ENCODE data around the gene CIDEB.
A peak's percentile ranks its signal among the peaks of the same experiment; 100 is the strongest.

The CIDEB gene

DNA sequence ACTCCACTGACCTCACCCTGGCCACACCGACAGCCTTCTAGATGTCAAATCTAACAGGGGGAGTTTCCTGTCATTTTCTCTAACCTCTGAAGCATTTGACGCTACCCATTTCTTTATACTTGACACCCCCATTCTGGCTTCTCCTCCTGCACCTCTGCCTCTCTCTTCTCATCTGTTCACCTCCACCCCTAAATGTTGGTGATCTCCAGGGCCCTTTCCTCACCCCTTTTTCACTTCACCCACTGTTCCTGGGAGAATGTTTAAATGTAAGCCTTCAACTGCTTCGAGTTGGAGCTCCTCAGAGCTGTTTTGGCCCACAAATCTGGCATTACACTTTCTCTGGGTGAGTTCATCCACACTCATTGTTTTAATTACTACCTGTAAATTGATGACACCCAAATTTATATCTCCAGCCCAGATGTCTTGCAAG, 35.9 kb downstream of the CIDEB start:
- Histone ChIP-seq H3K4me3 (peak overlapping the region; percentile 91), H3K27ac (no peak overlapping the region), H3K9me3 (ENCODE audit: low read depth, low read length) (no peaks in the 10 kb centered on the region), H3K36me3 (ENCODE audit: insufficient read depth, low read length) (no peaks in the 10 kb centered on the region), H3K9ac (ENCODE audit: insufficient read length) (peak overlapping the region; percentile 98)
- DNase-seq (ENCODE audit: low read depth, low spot score): no peak
- TF ChIP-seq FOXP2 (optimal IDR thresholded peaks at IDR 0.05; ENCODE audit: control extremely low read depth, extremely low read length, insufficient read depth) (no peak), POLR2AphosphoS5 (IDR thresholded peaks at IDR 0.05; ENCODE audit: borderline replicate concordance, low read depth, low read length) (no peak), EZH2 (IDR thresholded peaks at IDR 0.05) (no peak)

DNA sequence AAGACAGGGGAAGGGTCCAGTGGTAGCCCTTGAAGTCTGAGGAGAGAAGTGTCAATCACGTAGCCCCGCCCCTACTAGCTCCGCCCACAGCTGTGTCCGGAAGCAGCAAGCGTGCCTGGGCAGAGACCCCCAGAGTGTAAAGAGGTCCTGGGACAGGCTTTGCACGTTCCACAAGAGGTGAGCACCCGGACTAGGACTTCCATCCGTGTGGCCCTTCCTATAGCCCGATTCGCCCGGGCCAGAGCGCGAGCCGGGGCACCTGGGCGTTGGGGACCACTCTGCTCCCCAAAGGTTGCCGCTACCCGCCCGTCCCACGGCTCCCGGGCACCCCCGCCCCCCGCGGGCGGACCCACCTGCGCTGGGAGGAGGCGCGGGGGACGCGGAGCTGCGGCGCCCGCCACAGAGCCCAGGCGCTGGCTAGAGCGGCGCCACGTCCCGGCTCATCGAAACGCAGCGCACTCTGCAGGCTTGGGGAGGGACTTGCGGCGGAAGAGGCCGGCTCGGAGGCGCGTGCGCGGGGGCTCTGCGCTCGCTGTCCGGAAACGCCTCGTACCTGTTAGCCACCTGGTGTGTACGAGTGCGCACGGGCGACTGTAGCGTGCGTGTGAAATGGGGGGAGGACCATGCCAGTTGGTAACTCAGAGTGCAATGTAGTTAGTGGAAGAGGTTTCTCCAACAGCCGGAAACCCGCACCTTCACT, 36.5 kb downstream of the CIDEB start, which contains the start of gene RABGGTA:
Gene RABGGTA, minus strand, starts transcription at position 464 of the 700 bp plus-strand sequence. CDS start 482 bp downstream, outside the sequence.
- Histone ChIP-seq H3K27ac (peak within 1 kb of the TSS; percentile 94), H3K36me3 (ENCODE audit: insufficient read depth, low read length) (no peaks in the 10 kb centered on the region), H3K9ac (ENCODE audit: insufficient read length) (peak within 1 kb of the TSS; percentile 98), H3K4me3 (peak within 1 kb of the TSS; percentile 91), H3K9me3 (ENCODE audit: low read depth, low read length) (no peaks in the 10 kb centered on the region)
- peak; percentile 80 for TF ChIP-seq POLR2AphosphoS5 (IDR thresholded peaks at IDR 0.05; ENCODE audit: borderline replicate concordance, low read depth, low read length)
- no peak for TF ChIP-seq EZH2 (IDR thresholded peaks at IDR 0.05)
- peak; percentile 79 for TF ChIP-seq FOXP2 (optimal IDR thresholded peaks at IDR 0.05; ENCODE audit: control extremely low read depth, extremely low read length, insufficient read depth)
- DNase-seq (ENCODE audit: low read depth, low spot score): peak; percentile 18

DNA sequence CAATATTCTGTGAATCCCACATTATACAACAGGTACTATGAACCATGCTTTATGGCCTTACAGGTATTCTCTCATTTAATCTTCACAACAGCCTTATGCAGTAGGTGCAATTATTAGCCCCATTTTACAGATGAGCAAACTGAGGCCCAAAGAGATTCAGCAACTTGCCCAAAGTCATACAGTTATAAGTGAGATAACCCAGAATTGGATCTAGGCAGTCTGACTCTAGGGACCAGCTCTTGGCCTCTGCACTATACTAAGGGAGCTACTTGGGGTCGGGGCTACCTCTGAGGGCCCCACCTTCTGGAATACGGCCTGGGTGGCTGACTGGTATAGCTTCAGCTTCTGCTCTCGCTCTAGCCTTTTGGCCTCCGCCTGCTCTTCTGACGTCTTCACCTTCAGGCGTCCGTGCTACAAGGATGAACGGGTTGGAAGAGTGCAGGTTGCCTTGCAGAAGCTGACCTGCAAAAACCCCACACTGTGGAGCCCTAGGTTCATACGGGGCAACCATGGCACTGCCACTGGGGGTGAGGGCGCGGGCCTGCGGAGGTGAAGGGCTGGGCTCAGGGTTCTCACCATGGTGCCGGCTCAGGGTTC, 37.1 kb downstream of the CIDEB start:
- H3K9me3 ChIP-seq (ENCODE audit: low read depth, low read length): no peaks in the 10 kb centered on the region
- H3K4me3 ChIP-seq: peak overlapping the region; percentile 91
- DNase-seq (ENCODE audit: low read depth, low spot score): no peak
- TF ChIP-seq POLR2AphosphoS5 (IDR thresholded peaks at IDR 0.05; ENCODE audit: borderline replicate concordance, low read depth, low read length) (no peak), FOXP2 (optimal IDR thresholded peaks at IDR 0.05; ENCODE audit: control extremely low read depth, extremely low read length, insufficient read depth) (no peak), EZH2 (IDR thresholded peaks at IDR 0.05) (no peak)
- no peaks in the 10 kb centered on the region for H3K36me3 ChIP-seq (ENCODE audit: insufficient read depth, low read length)
- H3K9ac ChIP-seq (ENCODE audit: insufficient read length): peak overlapping the region; percentile 98
- H3K27ac ChIP-seq: peak overlapping the region; percentile 94

DNA sequence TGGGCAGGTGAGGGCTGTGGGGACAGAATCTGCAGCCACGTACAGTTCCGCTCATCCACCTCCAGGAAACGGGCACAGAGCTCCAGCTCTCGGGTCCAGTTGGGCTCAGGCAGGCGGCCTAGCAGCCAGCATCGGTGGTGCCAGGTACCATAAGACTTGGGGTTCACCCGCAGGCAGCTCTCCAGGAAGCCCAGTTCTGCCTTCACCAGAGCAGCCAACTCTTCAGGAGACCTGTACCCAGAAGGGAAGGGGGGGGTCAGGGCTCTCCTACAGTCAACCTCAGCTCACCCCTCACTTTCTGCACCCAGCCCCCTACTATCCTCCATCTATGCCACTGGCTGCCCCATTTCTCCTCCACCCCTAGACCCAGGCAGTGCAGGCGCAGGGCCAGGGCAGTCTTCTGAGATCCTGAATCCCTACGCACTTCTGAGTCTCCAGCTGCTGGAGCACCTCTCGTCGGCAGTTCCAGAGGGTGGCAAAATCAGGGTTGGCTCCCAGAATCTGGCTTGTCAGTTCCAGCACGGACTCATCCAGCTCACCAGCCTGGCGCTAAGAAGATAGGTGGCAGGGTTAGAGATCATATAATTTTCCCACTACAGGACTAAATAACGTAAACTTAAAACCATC, 37.8 kb downstream of the CIDEB start:
- Histone ChIP-seq H3K9ac (ENCODE audit: insufficient read length) (no peak overlapping the region), H3K27ac (no peak overlapping the region), H3K9me3 (ENCODE audit: low read depth, low read length) (no peaks in the 10 kb centered on the region), H3K36me3 (ENCODE audit: insufficient read depth, low read length) (no peaks in the 10 kb centered on the region), H3K4me3 (no peak overlapping the region)
- TF ChIP-seq POLR2AphosphoS5 (IDR thresholded peaks at IDR 0.05; ENCODE audit: borderline replicate concordance, low read depth, low read length): no peak
- TF ChIP-seq FOXP2 (optimal IDR thresholded peaks at IDR 0.05; ENCODE audit: control extremely low read depth, extremely low read length, insufficient read depth): no peak
- TF ChIP-seq EZH2 (IDR thresholded peaks at IDR 0.05): no peak
- DNase-seq (ENCODE audit: low read depth, low spot score): no peak

DNA sequence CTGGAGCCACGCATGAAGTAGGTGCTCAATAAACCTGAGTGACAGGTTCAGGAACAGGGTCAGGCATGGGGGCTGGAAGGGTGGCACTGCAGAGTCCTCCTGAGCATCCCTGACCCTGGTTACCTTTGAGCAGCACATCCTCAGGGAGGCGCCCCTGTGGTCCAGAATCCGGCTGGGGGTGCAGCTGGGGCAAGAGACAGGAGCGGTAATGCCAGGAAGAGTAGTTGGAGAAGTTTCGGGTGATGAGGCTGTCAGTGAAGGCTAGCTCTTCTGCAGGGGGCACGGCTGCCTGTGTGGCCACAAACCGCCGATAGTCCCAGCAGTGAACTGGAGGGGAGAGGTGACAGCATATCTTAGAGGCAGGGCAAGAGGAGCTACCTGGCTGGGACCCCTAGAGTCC, 38.4 kb downstream of the CIDEB start:
- H3K4me3 ChIP-seq: no peak overlapping the region
- no peaks in the 10 kb centered on the region for H3K9me3 ChIP-seq (ENCODE audit: low read depth, low read length)
- H3K36me3 ChIP-seq (ENCODE audit: insufficient read depth, low read length): no peaks in the 10 kb centered on the region
- TF ChIP-seq EZH2 (IDR thresholded peaks at IDR 0.05) (no peak), POLR2AphosphoS5 (IDR thresholded peaks at IDR 0.05; ENCODE audit: borderline replicate concordance, low read depth, low read length) (no peak), FOXP2 (optimal IDR thresholded peaks at IDR 0.05; ENCODE audit: control extremely low read depth, extremely low read length, insufficient read depth) (no peak)
- H3K9ac ChIP-seq (ENCODE audit: insufficient read length): no peak overlapping the region
- no peak for DNase-seq (ENCODE audit: low read depth, low spot score)
- H3K27ac ChIP-seq: no peak overlapping the region

DNA sequence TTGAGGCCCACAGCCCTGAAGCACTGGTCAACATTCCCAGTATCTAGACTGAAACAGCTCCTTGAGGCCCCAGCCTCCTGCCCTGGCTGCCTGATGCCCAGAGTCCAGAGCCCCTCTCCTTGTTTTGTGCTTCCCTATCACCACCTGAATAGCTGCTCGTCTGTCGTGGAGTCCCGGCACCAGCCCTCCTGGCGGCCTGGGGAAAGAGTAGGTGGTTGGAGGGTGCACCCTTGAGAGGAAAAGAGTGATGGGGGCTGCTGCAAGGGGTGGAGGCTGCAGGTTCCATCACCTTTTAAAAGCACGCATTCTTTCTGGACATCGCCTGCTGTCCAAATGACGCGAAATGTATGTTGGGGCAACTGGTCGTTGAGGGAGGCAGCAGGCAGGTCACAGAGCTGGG, 39.6 kb downstream of the CIDEB start:
- no peak overlapping the region for H3K4me3 ChIP-seq
- no peak overlapping the region for H3K27ac ChIP-seq
- no peak overlapping the region for H3K9ac ChIP-seq (ENCODE audit: insufficient read length)
- no peaks in the 10 kb centered on the region for H3K9me3 ChIP-seq (ENCODE audit: low read depth, low read length)
- DNase-seq (ENCODE audit: low read depth, low spot score): no peak
- H3K36me3 ChIP-seq (ENCODE audit: insufficient read depth, low read length): no peaks in the 10 kb centered on the region
- TF ChIP-seq EZH2 (IDR thresholded peaks at IDR 0.05) (no peak), POLR2AphosphoS5 (IDR thresholded peaks at IDR 0.05; ENCODE audit: borderline replicate concordance, low read depth, low read length) (no peak), FOXP2 (optimal IDR thresholded peaks at IDR 0.05; ENCODE audit: control extremely low read depth, extremely low read length, insufficient read depth) (no peak)

DNA sequence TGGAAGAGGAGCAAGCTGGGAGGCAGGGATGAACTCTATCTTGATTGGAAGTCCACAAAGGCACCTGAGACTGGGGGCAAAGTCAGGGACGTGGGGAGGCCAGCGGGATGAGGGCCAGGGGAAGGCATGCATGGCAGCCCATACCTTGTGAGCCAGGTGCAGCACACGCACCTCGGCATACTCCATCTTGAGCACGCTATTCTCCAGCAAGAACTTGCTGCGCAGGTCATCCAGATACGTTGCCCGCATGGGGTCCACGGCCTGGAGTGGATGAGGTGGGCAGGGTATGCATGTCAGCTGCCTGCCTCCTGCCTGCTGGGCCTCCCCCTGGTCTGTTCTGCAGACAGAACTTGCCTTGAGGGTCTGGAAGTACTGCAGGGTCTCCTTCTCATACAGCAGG, 40.3 kb downstream of the CIDEB start:
- no peak overlapping the region for H3K27ac ChIP-seq
- no peaks in the 10 kb centered on the region for H3K36me3 ChIP-seq (ENCODE audit: insufficient read depth, low read length)
- no peaks in the 10 kb centered on the region for H3K9me3 ChIP-seq (ENCODE audit: low read depth, low read length)
- no peak overlapping the region for H3K4me3 ChIP-seq
- H3K9ac ChIP-seq (ENCODE audit: insufficient read length): no peak overlapping the region
- no peak for TF ChIP-seq FOXP2 (optimal IDR thresholded peaks at IDR 0.05; ENCODE audit: control extremely low read depth, extremely low read length, insufficient read depth)
- no peak for TF ChIP-seq EZH2 (IDR thresholded peaks at IDR 0.05)
- no peak for TF ChIP-seq POLR2AphosphoS5 (IDR thresholded peaks at IDR 0.05; ENCODE audit: borderline replicate concordance, low read depth, low read length)
- DNase-seq (ENCODE audit: low read depth, low spot score): no peak

Data from SK-N-MC (cell line).